DND-41 (cell line): ENCODE data around the gene CIC.

Experiments used
- ATAC-seq: fragments of 200-7000 bp; cut with Tn5 transposase; 3 replicates; pipeline ENCODE4 v1.9.1; 2021; ENCODE audit warnings: low read depth; ENCODE audit not compliant: insufficient read depth
- DNase-seq: peaks from one replicate; pipeline ENCODE4 v3.0.0-alpha.2; 2020
- H2AFZ ChIP-seq: 2 replicates; pipeline ENCODE4 v1.6.0; 2012; ENCODE audit warnings: low read depth, low read length
- H3K27ac ChIP-seq: 2 replicates; pipeline ENCODE4 v1.5.1; 2012; ENCODE audit warnings: low read length, inconsistent platforms
- H3K27me3 ChIP-seq: fragments of 200-600 bp; sonication (generic); 2 replicates; pipeline ENCODE4 v1.6.0; 2012; ENCODE audit warnings: low read length, mild to moderate bottlenecking, inconsistent platforms; ENCODE audit not compliant: insufficient read depth, poor library complexity
- H3K36me3 ChIP-seq: 2 replicates; pipeline ENCODE4 v1.5.1; 2012; ENCODE audit warnings: low read length, inconsistent platforms; ENCODE audit not compliant: insufficient read depth
- H3K4me1 ChIP-seq: 2 replicates; pipeline ENCODE4 v1.5.1; 2012; ENCODE audit warnings: mild to moderate bottlenecking, low read length; ENCODE audit not compliant: insufficient read depth
- H3K4me2 ChIP-seq: 2 replicates; pipeline ENCODE4 v1.6.0; 2012; ENCODE audit warnings: mild to moderate bottlenecking, moderate library complexity, low read length, inconsistent platforms; ENCODE audit not compliant: insufficient read depth
- H3K4me3 ChIP-seq, 2 experiments: fragments of 200-600 bp in 1 of 2; shearing (Covaris generic) in 1 of 2; 2 replicates each; pipeline ENCODE4 v1.5.1; 2012 to 2016; ENCODE audit warnings: inconsistent platforms in 2 of 2, low read length in 2 of 2, mild to moderate bottlenecking in 2 of 2, low read depth in 1 of 2, moderate library complexity in 1 of 2
- H3K79me2 ChIP-seq: 2 replicates; pipeline ENCODE4 v1.6.0; 2012; ENCODE audit warnings: low read length, inconsistent platforms; ENCODE audit not compliant: insufficient read depth
- H3K9ac ChIP-seq: 2 replicates; pipeline ENCODE4 v1.6.0; 2012; ENCODE audit warnings: low read depth, mild to moderate bottlenecking, inconsistent platforms, low read length, moderate library complexity
- H3K9me3 ChIP-seq: 2 replicates; pipeline ENCODE4 v1.5.1; 2012; ENCODE audit warnings: low read length, moderate library complexity, mild to moderate bottlenecking, inconsistent platforms; ENCODE audit not compliant: insufficient read depth, severe bottlenecking
- H4K20me1 ChIP-seq: 2 replicates; pipeline ENCODE4 v1.6.0; 2012; ENCODE audit warnings: low read length; ENCODE audit not compliant: insufficient read depth
- EZH2 ChIP-seq: IDR thresholded peaks from 3 replicates; pipeline ENCODE4 v1.6.1; 2012; ENCODE audit warnings: borderline replicate concordance, low read depth, mild to moderate bottlenecking, moderate library complexity, low read length, inconsistent platforms; ENCODE audit not compliant: severe bottlenecking
- TF ChIP-seq, protein P1 (sequence below): IDR thresholded peaks from 2 replicates; pipeline ENCODE4 v1.5.1; 2012; ENCODE audit warnings: borderline replicate concordance, low read length, moderate library complexity, mild to moderate bottlenecking; ENCODE audit not compliant: poor library complexity, severe bottlenecking; ENCODE audit errors: extremely low read depth

CIC gene

GRCh38 chr19:42230571-42230970, 38.5 kb upstream of the CIC start:
- Histone ChIP-seq H3K9me3 (no peaks in the 10 kb centered on the region), H3K4me3 (no peak overlapping the region), H3K27me3 (no peaks in the 10 kb centered on the region), H4K20me1 (peaks cover 71% of the 10 kb centered on the region), H3K27ac (no peak overlapping the region), H3K36me3 (peaks cover 96% of the 10 kb centered on the region), H3K79me2 (peaks cover 33% of the 10 kb centered on the region), H3K4me1 (no peaks in the 10 kb centered on the region), H3K4me2 (no peak overlapping the region), H2AFZ (no peak overlapping the region), H3K9ac (no peak overlapping the region)
- TF ChIP-seq, protein P1, sequence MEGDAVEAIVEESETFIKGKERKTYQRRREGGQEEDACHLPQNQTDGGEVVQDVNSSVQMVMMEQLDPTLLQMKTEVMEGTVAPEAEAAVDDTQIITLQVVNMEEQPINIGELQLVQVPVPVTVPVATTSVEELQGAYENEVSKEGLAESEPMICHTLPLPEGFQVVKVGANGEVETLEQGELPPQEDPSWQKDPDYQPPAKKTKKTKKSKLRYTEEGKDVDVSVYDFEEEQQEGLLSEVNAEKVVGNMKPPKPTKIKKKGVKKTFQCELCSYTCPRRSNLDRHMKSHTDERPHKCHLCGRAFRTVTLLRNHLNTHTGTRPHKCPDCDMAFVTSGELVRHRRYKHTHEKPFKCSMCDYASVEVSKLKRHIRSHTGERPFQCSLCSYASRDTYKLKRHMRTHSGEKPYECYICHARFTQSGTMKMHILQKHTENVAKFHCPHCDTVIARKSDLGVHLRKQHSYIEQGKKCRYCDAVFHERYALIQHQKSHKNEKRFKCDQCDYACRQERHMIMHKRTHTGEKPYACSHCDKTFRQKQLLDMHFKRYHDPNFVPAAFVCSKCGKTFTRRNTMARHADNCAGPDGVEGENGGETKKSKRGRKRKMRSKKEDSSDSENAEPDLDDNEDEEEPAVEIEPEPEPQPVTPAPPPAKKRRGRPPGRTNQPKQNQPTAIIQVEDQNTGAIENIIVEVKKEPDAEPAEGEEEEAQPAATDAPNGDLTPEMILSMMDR = no peak
- no peak for TF ChIP-seq EZH2
- no peak for ATAC-seq
- no peak for DNase-seq

DNA sequence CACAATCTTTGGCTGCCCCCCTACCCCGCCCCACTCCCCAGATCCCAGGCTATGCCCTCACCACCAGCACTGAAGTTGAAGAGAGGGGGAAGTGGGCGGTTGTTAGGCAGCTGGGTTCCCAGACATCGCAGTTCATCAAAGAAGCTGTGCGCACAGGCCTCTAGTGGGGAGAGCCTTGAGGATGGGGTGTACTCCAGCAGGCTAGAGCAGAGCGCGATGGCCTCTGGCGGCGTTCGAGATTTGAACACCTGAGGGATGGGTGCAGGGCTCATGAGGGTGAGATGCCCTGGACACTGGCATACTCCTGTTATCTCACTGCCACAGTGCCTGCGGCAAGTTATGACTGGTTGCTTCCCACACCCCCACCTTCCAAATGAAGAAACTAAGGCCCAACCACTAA, 36.6 kb upstream of the CIC start:
- peak; percentile 9; the same call in 1 of the 3 replicates for ATAC-seq
- no peak overlapping the region for H2AFZ ChIP-seq
- TF ChIP-seq, protein P1 = no peak
- no peak for TF ChIP-seq EZH2
- H3K36me3 ChIP-seq = peaks cover 96% of the 10 kb centered on the region
- DNase-seq = no peak
- H3K4me3 ChIP-seq = no peak overlapping the region
- peaks cover 43% of the 10 kb centered on the region; the same call in 1 of the 2 replicates for H3K79me2 ChIP-seq
- no peaks in the 10 kb centered on the region for H3K27me3 ChIP-seq
- no peak overlapping the region for H3K9ac ChIP-seq
- H3K4me1 ChIP-seq = no peaks in the 10 kb centered on the region
- H3K27ac ChIP-seq = no peak overlapping the region
- H3K4me2 ChIP-seq = no peak overlapping the region
- H3K9me3 ChIP-seq = no peaks in the 10 kb centered on the region
- H4K20me1 ChIP-seq = peaks cover 68% of the 10 kb centered on the region

- ATAC-seq (no peak), DNase-seq (no peak)
- H3K9me3 ChIP-seq = no peaks in the 10 kb centered on the region
- peaks cover 44% of the 10 kb centered on the region; the same call in 1 of the 2 replicates for H3K79me2 ChIP-seq
- H3K9ac ChIP-seq = no peak overlapping the region
- no peaks in the 10 kb centered on the region for H3K4me1 ChIP-seq
- H3K27me3 ChIP-seq = no peaks in the 10 kb centered on the region
- peaks cover 93% of the 10 kb centered on the region for H3K36me3 ChIP-seq
- no peak overlapping the region for H3K4me2 ChIP-seq
- no peak for TF ChIP-seq EZH2
- TF ChIP-seq, protein P1 = no peak
- no peak overlapping the region for H2AFZ ChIP-seq
- H4K20me1 ChIP-seq = peaks cover 66% of the 10 kb centered on the region
- no peak overlapping the region for H3K4me3 ChIP-seq
- H3K27ac ChIP-seq = no peak overlapping the region
Measured at GRCh38 chr19:42233106-42233505, 35.9 kb upstream of the CIC start.
